Tongue (tissue), 3 donors: Measurements from ENCODE around the gene BBS10. TPM values are rescaled to one million over a fixed set of nuclear protein-coding genes. Genes with fewer than 3 reads are reported as not detected.
"Not testable (repeated sequence)": the region's sequence is repeated elsewhere in the genome, so short reads cannot be mapped to it uniquely, and the experiment has no call there.

Source experiments
- DNase-seq: peaks from one replicate; pipeline ENCODE4 v3.0.0-alpha.2; 2015
- small RNA-seq: library from RNA; depleted of rRNA; stranded (forward); fragments of <200 nt; gene quantifications from one replicate; pipeline ENCODE3, GENCODE V24; 2014; ENCODE audit warnings: low replicate concordance
- total RNA-seq: library from RNA; depleted of rRNA; stranded (reverse); fragments of >200 nt; gene quantifications from one replicate; pipeline ENCODE4 v1.2.3, GENCODE V29; 2014

BBS10 gene
- total RNA-seq, 1 donor from 2014 or later, result 16.8 TPM

- DNase-seq, result no peak
Observed at GRCh38 chr12:76329606-76330005, 18.6 kb downstream of the BBS10 start.

DNA sequence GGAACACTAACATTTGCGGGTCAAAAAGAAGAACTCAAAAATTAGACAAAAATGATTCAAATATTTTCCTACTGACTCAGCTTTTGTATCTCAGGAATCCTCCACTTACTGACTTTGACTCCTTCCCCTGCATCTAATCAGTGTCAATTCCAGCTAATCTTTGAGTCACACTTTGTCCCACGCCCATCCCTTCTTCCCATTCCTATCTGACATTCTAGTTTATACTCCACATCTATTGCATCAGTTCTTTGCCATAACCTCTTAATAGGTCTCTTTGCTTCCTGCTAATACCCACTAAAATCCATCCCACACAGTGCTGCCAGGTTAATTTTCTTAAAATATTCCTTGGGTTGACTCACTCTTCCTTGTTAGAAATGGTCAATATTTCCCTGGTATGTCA, 19.1 kb downstream of the BBS10 start:
- no peak for DNase-seq

GRCh38 chr12:76319595-76320319, 28.5 kb downstream of the BBS10 start:
- not testable (repeated sequence) for DNase-seq

GRCh38 chr12:76318773-76319594, 29.2 kb downstream of the BBS10 start:
- no peak for DNase-seq

GRCh38 chr12:76317976-76318375, 30.2 kb downstream of the BBS10 start:
- no peak for DNase-seq

DNA sequence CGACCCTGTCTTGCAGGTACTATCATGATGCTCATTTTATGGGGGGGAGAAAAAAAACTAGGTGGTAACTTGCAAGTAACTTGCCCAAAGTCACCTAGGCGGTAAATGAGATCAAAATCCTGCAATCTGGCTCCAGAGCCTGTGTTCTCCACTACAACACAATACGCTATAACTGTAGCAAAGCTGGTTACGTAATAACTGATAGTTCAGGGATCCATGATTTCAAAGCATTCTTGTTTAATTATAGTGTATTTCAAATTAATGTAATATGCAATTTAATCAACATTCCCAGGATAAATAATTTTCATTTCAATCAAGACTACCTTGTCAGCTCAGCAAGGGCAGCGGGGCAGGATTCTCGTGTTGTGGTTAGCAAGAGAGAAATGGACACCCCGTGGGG, 31.7 kb downstream of the BBS10 start:
- DNase-seq, result no peak

DNA sequence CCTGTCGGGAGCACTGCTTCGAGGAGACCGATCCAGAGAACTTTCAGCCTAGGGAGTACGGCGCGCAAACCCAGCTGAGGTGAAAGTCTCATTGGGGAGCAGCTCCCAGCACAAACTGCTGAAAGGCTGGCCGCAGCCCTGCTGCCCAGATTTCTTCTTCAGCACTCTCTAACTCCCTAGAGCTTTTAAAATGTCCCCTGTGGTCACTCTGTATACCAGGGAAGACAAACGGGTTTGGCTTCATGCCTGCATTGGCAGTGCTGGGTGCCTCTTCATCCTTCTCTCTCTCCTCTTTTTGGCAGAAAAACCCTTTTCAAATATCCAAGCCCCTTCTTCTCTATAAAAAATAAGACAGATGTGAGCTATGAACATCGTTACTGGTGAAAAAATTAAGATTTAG, 34.9 kb downstream of the BBS10 start:
- DNase-seq, result no peak

GRCh38 chr12:76312315-76312714, 35.9 kb downstream of the BBS10 start:
- DNase-seq, result no peak

GRCh38 chr12:76311796-76312195, 36.4 kb downstream of the BBS10 start:
- DNase-seq, result no peak

DNA sequence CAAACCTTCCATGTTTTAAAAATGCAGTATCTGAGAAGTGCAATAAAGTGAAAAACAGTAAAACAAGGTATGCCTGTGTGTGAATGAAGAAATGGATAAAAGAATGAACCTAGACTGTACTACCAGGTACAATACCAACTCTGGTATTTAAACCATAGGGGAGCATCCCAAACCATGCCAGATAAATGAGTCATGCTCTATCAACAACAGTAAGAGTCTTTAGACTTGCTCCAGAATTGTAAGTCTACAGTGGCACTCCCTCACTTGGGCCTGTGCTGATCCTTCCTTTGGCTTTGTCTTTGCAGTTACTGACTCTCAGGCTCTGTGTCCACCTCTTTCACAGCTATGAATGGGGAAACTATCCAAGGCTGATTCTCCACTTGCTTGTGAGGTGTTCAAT, 38.1 kb downstream of the BBS10 start:
- no peak for DNase-seq

GRCh38 chr12:76308866-76309265, 39.3 kb downstream of the BBS10 start:
- DNase-seq, result no peak

DNA sequence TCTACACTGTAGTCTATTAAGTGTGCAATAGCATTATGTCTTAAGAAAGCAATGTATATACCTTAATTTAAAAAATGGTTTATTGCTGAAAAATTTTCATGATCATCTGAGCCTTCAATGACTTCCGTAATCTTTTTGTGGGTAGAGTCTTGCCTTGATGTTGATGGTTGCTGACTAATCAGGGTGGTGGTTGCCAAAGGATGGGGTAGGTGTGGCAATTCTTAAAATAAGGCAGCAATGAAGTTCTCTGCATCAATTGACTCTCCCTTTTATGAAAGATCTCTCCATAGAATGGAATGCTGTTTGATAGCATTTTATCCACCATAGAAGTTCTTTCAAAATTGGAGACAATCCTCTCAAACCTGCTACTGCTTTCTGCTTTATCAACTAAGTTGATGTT, 41.1 kb downstream of the BBS10 start:
- no peak for DNase-seq

DNA sequence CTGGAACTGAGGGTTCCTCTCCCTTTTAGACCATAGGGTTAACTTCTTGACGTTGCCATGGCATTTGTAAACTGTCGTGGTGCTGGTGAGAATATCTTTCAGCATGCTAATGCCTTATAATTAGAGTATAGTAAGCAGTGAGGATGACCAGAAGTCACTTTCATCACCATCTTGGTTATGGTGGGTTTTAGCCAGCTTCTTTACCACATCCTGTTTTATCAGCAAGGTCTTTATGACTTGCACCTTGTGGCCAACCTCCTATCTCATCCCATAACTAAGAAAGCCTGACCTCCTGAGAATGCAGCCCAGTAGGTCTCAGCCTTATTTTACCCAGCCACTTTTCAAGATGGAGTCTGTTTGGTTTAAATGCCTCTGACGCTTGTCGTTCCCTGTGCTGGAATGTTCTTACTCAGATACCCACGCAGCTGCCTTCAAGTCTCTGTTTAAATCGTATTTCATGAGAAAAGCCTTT, 44.2 kb downstream of the BBS10 start:
- no peak for DNase-seq

DNA sequence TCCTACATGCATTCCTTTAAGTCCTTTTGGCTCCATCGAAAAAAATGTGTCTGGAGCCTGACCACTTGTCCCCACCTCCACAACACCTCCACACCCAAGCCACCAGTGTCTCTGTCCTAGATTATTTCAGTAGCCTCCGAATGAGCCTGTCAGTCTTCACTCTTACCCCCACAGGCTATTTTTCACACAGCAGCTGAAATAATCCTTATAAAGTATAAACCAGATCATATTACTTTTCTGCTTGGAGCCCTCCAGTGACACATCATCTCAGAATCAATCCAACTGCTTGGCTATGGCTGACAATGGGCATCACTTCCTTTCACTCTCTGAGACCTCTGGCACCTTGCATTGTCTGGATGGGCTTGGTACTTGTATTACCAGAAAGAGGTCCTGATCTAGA, 44.9 kb downstream of the BBS10 start:
- DNase-seq, result peak; percentile 31

DNA sequence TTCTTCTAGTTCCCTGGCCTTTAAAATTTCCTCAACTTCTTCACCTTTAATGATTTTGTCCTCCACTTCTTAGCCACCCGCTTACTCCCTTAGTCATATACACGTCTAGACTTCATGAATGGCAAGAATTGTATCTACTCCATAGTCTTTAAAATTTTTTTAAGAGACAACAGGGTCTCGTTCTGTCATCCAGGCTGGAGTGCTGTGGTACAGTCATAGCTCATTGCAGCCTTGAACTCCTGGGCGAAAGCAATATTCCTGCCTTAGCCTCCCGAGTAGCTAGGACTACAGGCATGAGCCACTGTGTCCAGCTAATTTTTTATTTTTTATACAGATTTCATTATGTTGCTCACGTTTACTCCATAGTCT, 47.9 kb downstream of the BBS10 start:
- DNase-seq, result no peak

DNA sequence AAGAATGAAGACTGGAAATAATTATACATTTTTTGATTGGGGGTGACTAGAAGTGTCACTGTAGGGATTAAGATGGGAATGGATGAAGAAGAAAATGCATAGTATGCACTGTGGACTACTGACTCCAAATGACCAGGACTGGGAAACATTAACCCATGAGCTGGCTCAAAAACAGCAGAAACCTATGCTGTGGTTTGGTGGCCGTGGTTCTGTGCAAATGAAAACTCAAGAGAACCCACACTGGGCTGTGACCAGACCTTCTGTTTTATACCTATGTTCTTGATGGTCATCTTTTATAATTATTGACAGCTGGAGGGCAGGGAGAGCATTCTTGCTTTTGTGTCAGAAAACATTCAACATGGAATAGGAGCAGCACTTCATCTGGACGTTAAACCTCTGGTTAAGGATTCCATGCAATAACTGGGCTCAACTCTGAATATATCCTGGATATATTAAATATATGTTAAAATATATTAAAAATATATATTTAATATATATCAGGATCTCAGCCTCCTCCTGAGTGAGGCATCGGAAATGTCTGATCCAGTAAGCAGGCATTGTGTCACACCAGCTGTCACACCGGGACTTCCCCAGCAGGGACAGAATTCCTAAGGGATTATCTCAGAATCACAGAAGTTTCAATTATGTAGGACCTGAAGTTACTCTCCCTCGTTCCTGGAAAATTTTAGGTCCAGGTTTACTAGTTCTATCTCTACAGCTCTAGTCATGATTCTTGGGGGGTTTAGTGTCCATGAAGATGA, 48.5 kb downstream of the BBS10 start:
- DNase-seq, result peak; percentile 32

Small RNAs within 50 kb of the gene (small RNA-seq; reads per million reads assigned to genes)
- not detected for gene RN7SKP172

Other genes starting within 250 kb of the BBS10 start
- gene OSBPL8, start 211.4 kb upstream of the BBS10 start, total RNA-seq, result 92.3 TPM